IMR-90 (cell line): ENCODE data around the gene USP9X. TPM values are rescaled to one million over a fixed set of nuclear protein-coding genes. Genes with fewer than 3 reads are reported as not detected.

ENCODE experiments used
- polyA plus RNA-seq, 3 experiments: library from polyadenylated mRNA; depleted of rRNA; stranded (reverse); fragments of >200 nt; gene quantifications; 2 replicates each; pipeline ENCODE4 v1.2.3, GENCODE V29; 2012; ENCODE audit warnings: low replicate concordance in 1 of 3
- total RNA-seq: library from RNA; depleted of rRNA; stranded (reverse); fragments of >200 nt; gene quantifications from 2 replicates; pipeline ENCODE4 v1.2.3, GENCODE V29; 2012; rRNA removed

The USP9X gene
- total and polyA plus RNA-seq, 2 of the 4 experiments (the other 2 are of a cell fraction), result 17.5 to 104 TPM

Other genes with a start within 250 kb of the USP9X start
- gene DDX3X, start 248.7 kb downstream of the USP9X start, total RNA-seq, result 229 and 448 TPM in 2 replicates
- 53.2 and 64.8 TPM in 2 replicates for gene DDX3X, start 248.7 kb downstream of the USP9X start, polyA plus RNA-seq (2012; rRNA removed)